HG03139 (cell line): ENCODE results near the gene ANO3.

ENCODE experiments used
- ATAC-seq: cut with Tn5 transposase; IDR thresholded peaks from one replicate; pipeline ENCODE4 v1.9.1; 2021; ENCODE audit not compliant: unreplicated experiment

Gene ANO3

DNA sequence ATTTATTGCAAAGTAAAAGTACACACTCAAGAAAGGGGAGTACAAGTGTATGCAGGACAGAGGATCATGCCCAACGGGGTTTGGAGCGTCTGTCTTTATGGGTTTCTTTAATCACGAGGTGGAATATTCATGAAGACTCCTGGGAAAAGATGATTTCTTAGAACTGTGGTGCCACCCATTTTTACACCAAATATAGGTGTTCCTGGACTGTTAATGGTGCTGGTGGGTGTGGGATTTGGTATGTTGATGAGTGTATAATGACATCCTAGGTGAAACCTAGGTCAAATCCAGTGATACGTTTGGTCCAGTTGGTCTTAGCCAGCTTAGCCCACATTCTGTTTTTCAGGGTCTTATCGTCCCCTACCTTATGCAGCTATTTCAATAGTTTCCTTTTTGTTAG is 21.1 kb downstream of the ANO3 start:
- no peak for ATAC-seq

DNA sequence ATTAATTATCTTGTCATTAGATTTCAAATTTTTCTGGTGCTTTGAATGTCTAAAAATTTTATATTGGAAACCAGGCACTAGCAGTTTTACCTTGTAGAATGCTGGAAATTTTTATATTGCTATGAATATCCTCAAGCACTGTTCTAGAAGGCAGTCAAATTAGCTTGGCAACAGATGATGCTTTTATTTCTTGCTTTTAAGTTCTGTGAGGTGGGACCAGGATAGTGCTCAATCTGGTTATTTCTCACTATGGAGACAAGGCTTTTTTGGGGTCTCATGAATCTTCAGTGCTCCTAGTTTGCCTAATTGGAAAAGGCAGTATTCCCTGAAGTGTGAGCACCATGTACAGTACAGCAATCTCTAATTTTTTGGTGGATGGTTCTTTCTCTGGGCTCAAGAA is 27.1 kb downstream of the ANO3 start:
- no peak for ATAC-seq

DNA sequence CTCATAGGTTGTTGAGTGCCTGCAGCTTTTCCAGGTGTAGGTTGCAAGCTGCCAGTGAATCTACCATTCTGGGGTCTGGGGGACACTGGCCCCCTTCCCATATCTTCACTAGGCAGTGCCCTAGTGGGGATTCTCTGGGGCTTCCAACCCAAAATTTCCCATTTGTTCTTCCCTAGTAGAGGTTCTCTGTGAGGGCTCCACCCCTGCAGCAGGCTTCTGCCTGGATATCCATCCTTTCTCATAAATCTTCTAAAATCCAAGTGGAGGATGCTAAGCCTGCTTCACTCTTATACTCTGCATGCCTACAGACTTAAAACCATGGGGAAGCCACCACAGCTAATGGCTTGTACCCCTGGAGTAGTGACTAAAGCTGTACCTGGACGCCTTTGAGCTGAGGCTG is 33.4 kb downstream of the ANO3 start:
- no peak for ATAC-seq

DNA sequence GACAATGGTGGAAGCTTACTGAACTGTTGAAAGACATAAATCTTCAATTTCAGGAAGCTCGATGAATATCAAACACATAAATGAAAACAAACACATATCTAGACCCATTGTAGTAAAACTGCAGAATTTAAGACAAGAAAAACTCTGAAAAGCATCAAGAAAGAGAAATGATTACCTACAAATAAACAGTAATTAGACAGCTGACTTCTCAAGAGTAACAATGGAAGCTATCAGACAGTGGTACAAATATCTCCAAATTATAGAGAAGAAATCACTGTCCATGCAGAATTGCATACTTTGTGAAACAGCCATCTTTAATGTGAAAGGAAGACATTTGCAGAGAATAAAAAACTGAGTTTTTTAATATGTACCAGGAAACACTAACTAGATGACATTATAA is 45.7 kb downstream of the ANO3 start:
- ATAC-seq: no peak

DNA sequence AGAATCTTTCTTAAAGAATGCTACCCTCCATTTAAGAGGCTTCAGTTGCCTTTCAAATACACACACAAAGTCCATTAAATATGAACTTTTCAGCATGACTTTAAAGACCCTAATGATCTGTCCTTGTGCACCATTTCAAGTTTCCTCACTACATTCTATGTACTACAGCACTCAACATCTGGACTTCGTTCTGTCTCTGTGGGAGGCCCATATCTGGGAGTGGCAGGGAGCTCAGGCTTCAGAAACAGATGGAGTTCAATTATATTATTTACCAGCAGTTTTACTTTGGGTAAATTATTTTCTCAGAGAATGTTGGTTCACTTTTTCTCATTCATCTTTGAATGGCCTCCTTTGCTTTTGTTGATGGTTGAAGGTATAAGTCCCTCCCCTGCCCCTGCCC is 67.4 kb downstream of the ANO3 start:
- no peak for ATAC-seq

DNA sequence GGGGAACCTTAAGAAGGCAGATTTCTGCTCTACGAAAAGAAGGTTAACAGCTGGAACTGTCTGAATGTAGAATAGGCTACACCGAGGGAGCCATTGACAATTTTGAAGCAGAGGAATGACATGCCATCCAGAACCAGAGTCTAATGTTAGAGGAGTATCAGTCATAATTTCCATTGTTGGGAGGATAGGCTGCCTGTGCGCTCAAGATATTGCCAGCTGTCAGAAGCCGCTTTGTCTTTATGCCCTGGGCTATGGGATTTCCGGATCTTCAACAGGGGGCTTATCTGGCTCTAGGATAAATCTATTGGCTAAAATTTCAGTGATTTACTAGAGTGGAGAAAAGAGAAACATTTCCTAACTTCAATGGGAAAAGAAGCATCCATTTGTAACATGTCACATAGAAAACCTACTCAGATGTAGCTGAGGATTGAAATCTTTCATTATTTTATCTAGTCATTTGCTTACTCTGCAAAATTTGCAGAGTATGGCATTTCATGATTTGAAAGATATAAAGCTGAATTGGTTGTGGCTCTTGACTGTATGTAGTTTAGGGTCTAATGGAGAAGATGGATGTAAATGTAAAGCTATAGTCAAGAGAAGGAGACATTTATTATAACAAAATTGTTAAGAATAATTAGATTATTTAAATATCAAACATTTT is 78.9 kb downstream of the ANO3 start:
- no peak for ATAC-seq

DNA sequence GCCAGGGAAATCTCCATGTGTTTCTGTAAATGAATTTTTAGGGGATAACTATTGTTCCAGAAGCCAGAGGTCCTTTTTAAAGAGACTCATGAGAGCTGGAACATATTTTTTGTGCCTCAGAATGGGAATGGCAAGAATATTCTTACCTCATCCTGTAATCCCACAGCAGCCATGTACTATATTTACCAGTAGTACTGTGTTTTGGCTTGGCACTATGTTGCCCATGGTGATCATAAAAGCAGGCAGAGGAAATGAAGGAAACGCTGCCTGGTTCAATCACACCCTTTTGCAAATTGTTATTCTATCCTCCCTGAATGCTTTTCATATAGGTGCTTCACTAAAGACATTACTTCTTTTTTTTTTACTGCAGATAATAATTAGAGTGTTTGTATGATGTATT is 81.0 kb downstream of the ANO3 start:
- ATAC-seq: no peak

DNA sequence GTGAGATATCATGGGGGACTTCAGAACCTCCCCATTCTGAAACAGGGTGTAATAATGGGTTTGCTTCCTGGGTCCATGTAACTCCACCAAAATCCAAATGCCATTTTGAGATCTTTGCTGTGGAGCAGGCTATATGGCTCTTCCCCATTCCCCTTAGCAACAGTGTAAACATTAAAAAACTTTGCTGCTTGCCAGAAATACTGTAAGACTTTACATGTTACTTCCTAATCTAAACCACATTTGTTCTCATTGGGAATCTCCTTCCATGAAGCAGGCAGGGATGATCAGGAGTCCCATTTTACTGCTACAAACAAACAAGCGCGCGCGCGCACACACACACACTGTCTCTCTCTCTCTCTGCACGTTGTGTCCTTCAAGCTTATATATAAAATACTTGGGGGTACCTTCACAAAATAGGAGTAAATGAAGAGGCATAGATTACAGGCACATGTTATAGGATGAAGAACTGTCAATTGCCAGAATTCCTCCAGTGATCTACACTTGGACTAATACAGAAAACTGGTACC is 86.5 kb downstream of the ANO3 start:
- no peak for ATAC-seq

DNA sequence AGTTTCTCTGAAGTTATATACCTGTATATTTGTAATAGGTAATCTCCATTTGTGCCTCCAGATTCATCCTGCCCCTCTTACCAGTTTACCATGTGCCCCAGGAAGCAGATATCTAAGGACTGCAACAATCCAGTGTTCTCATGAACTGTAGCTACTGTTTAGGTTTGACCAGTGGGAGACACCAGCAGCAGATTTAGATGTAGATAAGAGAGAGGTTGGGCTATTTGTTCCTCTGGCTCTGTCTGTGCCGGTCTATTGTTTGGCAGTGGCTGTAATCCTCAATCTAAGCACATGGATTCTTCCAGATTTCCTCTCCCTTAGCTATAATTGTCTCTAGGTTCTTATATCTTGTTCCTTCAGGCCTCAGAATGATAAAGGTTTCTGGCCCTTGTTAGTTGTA is 88.4 kb downstream of the ANO3 start:
- no peak for ATAC-seq

DNA sequence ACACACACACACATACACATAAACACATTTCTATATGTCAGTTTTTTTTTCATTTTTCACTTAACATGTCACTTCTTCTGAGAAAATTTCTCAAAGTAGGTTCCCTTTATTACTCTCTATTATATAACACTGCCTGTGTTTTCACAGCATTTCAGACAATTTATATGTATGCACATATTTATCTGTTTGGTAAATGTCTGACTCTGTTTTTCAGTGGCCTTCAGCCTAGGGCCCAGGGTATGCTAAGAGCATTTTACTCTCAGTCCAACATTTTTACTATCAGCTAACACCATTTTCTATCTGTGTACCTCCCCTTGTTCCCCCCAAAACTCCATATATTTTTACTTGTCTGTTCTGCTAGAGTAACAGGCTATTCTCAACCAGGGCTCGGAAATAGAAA is 92.3 kb downstream of the ANO3 start:
- ATAC-seq: no peak

DNA sequence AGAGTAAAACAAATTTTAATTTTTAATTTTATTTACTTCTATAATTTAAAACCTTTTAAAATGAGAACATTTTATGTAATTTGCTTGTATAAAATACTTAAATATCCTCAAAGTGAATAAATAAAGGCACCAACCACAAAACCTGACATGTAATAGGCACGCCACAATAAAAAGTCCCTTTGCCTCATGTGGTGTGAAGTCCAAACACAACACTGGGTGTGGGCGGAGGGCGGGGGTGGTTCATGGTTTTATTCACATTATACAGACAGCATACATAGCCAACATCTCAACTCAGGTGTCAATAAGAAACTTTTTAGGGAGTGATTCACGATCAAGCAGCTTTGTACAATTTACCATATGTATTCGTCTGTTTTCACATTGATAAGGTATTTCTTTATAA is 107.9 kb downstream of the ANO3 start:
- ATAC-seq: no peak

DNA sequence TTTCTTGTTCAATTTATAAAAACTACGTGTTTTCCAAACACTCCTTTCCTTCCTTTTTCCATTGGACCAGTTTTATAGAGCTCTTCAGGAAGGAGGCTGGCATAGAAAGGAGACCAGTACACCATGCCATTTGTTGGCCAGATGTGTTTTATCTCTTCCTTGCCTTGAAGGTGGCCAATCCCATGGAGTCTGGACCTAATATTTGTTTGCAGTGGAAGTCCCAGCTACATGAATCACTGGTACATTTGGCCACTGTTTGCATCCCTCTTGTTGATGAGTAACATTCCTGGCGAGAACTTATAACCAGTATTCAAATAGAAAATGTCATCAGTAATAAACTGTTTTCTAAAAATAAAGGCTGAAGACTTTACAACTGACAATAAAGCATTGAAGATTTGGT is 110.2 kb downstream of the ANO3 start:
- no peak for ATAC-seq

DNA sequence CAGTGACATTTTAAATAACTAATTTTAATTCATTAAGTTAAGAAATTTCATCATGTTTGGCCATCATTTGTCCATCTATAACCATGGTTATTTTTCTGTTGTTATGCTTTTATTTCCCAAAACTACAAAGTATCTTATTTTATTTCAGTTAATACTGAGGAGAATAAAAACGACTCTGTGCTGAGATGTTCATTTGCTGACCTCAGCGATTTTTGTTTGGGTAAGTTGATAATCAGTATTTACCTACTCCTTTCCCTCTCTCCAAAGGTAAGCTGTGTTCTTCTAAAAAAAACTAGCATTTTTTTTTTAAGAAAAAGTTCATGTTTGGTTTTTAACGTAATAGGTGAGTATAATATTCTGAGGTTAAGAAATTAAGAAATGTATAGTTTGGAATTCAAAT is 111.7 kb downstream of the ANO3 start:
- ATAC-seq: no peak

DNA sequence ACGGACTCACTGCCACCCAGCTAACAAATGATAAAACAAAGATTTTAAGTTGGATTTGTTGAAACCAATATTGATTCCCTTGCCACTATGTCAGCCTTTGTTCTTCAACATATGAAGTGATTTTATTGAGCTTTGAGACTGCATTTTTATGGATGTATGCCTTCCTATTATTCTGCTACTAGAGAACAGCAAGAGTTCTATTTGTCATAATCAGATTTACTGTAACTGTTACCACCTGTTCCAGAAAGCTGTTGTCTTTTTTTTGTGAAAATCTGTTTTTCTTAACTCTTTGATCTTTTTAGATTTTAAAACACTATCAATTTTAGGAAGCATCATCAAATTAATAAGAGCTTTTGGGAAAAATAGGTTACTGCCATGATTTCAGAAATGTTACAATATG is 125.7 kb downstream of the ANO3 start:
- ATAC-seq: no peak

DNA sequence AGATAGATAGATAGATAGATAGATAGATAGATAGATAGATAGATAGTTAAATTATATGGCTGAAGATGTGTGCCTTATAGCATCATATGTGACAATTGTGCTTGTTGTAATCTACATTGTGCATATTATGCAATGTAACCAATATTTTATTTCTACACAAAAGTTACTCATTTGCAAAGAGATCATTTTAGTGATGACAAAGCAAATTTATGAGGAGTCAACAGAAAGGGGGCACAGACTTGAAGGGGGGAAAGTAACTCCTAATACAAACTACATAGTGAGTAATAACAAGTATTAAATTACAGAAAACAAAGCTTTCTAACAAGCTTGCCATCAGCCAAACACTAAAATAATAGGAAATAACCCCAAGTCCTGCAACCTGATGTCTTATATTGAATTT is 133.3 kb downstream of the ANO3 start:
- ATAC-seq: no peak

DNA sequence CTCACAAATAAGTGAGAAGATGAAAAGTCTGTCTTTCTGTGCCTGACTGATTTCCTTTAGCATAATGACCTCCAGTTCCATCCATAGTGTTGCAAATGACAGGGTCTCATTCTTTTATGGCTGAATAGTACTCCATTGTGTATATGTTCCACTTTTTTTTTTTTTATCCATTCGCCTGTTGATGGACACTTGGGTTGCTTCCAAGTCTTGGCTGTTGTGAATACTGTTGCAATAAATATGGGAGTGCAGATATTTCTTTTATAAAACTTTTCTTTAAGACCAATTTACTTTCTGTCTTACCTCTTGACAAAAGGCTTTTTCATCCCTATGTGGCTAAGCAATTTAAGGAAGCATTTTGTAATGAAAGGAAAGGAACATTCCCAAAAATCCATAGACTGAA is 135.6 kb downstream of the ANO3 start:
- no peak for ATAC-seq

DNA sequence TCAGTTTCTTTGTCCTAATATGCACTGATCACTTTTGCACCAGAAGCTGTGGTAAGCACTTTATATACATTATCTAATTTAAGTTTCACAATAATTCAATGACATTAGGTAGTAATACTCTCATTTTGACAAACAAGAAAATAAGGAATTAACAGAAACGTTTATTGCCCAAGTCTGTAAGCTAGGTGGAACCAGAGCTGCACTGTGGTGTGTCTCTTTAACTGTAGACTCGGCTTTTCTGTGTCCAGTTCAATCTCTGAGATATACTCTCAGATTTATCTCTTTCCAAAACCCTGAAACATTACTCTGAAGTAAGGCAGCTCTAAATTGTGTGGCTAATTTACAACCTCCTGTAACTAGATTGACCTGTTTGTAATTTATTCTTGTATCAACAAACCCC is 139.1 kb downstream of the ANO3 start:
- no peak for ATAC-seq

DNA sequence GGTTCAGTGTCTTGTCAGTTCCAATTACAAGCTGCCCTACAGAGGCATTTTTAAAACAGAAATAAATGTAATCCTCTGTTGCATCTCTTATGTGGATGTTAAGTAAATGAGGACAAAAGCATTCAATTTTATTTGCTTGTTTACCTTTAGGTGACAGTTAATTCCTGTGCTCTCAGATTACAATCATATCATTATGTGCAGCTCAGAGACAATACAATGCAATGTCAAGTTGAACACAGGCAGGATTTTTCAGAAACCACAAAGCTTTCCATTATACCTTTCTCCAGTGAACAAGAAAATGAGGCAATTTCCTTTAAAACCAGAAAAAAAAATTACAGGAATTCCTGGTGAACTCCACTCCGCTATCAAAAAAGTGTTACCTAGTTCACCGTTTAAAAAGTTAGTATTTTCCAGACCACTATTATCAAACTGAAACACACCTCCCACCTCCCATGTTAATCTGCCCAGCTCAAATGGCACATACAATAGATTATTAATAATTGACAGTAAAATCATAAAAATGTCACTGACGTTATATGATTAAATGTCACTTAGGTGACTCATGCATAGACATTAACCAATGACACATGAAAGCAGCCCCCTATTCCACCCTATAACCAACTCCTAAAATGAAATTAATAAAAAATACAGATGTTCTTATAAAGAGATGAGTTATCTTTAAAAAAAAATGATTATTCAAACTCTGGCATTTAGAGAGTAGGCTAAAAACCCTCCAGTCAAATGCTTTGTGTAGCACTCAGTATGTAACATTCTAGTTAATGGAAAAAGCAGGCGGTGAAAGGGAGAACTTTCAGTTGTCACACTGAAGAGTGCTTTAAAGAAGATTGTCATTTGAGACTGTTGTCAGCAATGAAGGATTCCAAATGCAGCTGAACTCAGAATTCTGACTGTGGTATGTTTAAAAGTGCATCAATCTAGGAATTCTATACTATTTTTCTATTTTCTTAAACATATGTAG is 141.6 kb downstream of the ANO3 start:
- no peak for ATAC-seq

DNA sequence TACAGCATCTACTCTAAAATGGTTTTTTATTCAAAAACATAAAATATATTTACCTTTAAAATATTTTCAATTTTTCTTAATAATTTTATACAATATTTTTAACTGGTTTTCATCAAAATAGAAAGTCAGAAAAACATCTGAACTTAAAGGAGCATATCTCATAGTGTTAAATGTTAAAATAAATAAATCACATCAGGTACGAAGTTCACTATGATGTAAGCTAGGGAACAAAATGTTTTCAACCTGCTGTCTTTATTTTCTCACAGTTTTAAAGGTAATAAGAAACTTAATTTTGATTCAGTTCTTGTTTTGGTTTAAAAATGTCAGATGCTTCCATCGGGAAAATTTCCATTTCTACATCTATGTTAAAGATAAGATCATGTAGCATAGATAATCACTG is 142.5 kb downstream of the ANO3 start:
- no peak for ATAC-seq

DNA sequence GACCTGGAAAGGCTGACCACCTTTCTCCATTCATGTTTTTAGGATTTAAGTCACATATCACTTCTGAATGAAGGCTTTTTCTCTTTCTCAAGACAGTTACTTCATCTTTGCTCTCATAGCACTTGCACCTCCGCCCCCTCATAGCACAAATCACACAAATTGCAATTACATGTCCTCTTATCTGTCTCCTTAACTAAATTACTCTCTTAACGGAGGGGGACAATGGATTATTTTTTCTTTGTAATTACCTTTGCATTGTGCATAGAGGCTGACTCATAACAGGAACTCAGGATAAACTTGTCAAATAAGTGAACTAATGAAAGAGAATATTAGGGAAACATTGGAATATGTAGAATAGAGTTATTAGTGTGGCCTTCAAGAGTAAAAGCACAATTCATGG is 145.5 kb downstream of the ANO3 start:
- no peak for ATAC-seq

DNA sequence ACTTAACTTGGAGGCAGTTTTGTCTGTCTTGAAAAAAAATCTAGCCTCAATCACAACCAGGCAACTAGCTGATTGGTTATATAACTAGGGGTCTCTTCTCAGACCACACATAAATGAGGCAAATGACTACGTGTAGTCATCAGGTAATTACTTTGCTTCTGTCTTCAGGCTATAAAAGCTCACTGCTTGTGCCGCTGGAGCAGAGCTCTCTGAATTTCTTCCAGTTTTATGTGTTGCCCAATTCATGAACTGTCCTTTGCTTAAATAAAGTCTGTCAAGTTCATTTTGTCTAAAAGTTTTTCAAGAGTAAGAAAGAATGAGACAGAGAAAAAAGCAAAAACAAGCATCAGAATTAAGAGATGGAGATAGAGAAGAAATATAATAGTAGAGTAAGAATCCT is 146.8 kb downstream of the ANO3 start:
- no peak for ATAC-seq

DNA sequence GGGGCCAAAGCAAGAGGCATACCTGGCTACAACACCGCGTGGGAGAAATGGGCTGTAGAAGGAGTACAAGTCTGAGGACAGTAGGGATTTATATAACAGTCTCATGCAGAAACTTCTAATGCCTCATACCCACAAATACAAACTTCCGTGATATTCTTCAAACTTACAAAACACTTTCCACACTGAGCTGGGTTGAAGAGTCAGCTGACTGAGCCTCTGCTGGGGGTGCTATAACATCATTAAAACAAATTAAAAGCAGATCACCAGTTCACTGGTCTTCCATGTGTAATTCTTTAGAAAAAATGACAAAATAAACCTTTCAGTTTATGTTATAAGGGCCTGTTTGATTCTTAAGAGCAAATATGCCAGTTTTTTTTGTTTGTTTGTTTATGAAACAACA is 148.1 kb downstream of the ANO3 start:
- ATAC-seq: no peak
